T-helper 22 cell (primary cell): ENCODE measurements around the gene MAML2.
"Not testable (repeated sequence)": the region's sequence is repeated elsewhere in the genome, so short reads cannot be mapped to it uniquely, and the experiment has no call there.

ENCODE experiments used
- DNase-seq: peaks from one replicate; pipeline ENCODE4 v3.0.0-alpha.2; 2020; ENCODE audit warnings: low read depth

MAML2 gene

GRCh38 chr11:96292291-96293010 lies 50.5 kb downstream of the MAML2 start:
- no peak for DNase-seq

- no peak for DNase-seq
These were observed 52.4 kb downstream of the MAML2 start for GRCh38 chr11:96290631-96291030.

GRCh38 chr11:96290031-96290430 lies 53.0 kb downstream of the MAML2 start:
- no peak for DNase-seq

GRCh38 chr11:96288915-96289314 lies 54.1 kb downstream of the MAML2 start:
- no peak for DNase-seq

GRCh38 chr11:96287822-96288439 lies 55.1 kb downstream of the MAML2 start:
- DNase-seq: no peak

- not testable (repeated sequence) for DNase-seq
These were observed 57.0 kb downstream of the MAML2 start for GRCh38 chr11:96285985-96286384.

GRCh38 chr11:96284917-96285316 lies 58.1 kb downstream of the MAML2 start:
- DNase-seq: no peak

GRCh38 chr11:96284401-96284800 lies 58.6 kb downstream of the MAML2 start:
- no peak for DNase-seq

- no peak for DNase-seq
These were observed 60.3 kb downstream of the MAML2 start for GRCh38 chr11:96282625-96283220.

GRCh38 chr11:96280444-96280843 lies 62.6 kb downstream of the MAML2 start:
- no peak for DNase-seq

- no peak for DNase-seq
These were observed 63.1 kb downstream of the MAML2 start for GRCh38 chr11:96279896-96280290.

GRCh38 chr11:96279018-96279895 lies 63.7 kb downstream of the MAML2 start:
- no peak for DNase-seq

GRCh38 chr11:96278039-96278897 lies 64.7 kb downstream of the MAML2 start:
- no peak for DNase-seq

GRCh38 chr11:96277696-96278038 lies 65.3 kb downstream of the MAML2 start:
- no peak for DNase-seq

GRCh38 chr11:96276836-96277235 lies 66.2 kb downstream of the MAML2 start:
- no peak for DNase-seq

- no peak for DNase-seq
These were observed 67.0 kb downstream of the MAML2 start for GRCh38 chr11:96275801-96276594.

GRCh38 chr11:96273507-96273906 lies 69.5 kb downstream of the MAML2 start:
- DNase-seq: no peak

GRCh38 chr11:96272529-96273222 lies 70.3 kb downstream of the MAML2 start:
- DNase-seq: no peak

- DNase-seq: no peak
These were observed 71.2 kb downstream of the MAML2 start for GRCh38 chr11:96271777-96272176.

GRCh38 chr11:96271352-96271751 lies 71.6 kb downstream of the MAML2 start:
- not testable (repeated sequence) for DNase-seq
